Measurements from ENCODE around the gene PCNX1. TPM values are rescaled to one million over a fixed set of nuclear protein-coding genes. Genes with fewer than 3 reads are reported as not detected.
"Not testable (repeated sequence)": the region's sequence is repeated elsewhere in the genome, so short reads cannot be mapped to it uniquely, and the experiment has no call there.

PCNX1 gene
- total RNA-seq (127 TPM), polyA plus RNA-seq (16.0 TPM)

- no peaks in the 10 kb centered on the region for H3K4me1 ChIP-seq (ENCODE audit: insufficient read depth)
- no peaks in the 10 kb centered on the region for H3K36me3 ChIP-seq (ENCODE audit: insufficient read depth)
- DNase-seq (ENCODE audit: extremely low spot score): peak; percentile 69
- H3K4me3 ChIP-seq (ENCODE audit: low read depth, low read length): peak within 1 kb of the TSS; percentile 71
- H3K27ac ChIP-seq (ENCODE audit: low read depth): peak within 1 kb of the TSS; percentile 77
- WGBS: under 1% methylated on average over 98 of the region's 101 CpGs
Measured at GRCh38 chr14:70907176-70907995, at the start of gene PCNX1. Gene PCNX1 (plus strand): TSS chr14:70907459. CDS start chr14:70907851, 392 bp downstream.

- Histone ChIP-seq H3K4me1 (ENCODE audit: insufficient read depth) (no peaks in the 10 kb centered on the region), H3K36me3 (ENCODE audit: insufficient read depth) (no peaks in the 10 kb centered on the region), H3K27ac (ENCODE audit: low read depth) (no peak overlapping the region), H3K4me3 (ENCODE audit: low read depth, low read length) (no peak overlapping the region)
- no peak for DNase-seq (ENCODE audit: extremely low spot score)
- 91% methylated on average over 2 of the region's 2 CpGs for WGBS
Measured at GRCh38 chr14:70857496-70857890, 49.8 kb upstream of the PCNX1 start.

GRCh38 chr14:70858641-70859040, 48.6 kb upstream of the PCNX1 start:
- 85% methylated on average over 5 of the region's 5 CpGs for WGBS
- H3K4me3 ChIP-seq (ENCODE audit: low read depth, low read length): no peak overlapping the region
- no peaks in the 10 kb centered on the region for H3K36me3 ChIP-seq (ENCODE audit: insufficient read depth)
- H3K4me1 ChIP-seq (ENCODE audit: insufficient read depth): no peaks in the 10 kb centered on the region
- H3K27ac ChIP-seq (ENCODE audit: low read depth): no peak overlapping the region
- DNase-seq (ENCODE audit: extremely low spot score): no peak

- DNase-seq (ENCODE audit: extremely low spot score); H3K4me3 ChIP-seq (ENCODE audit: low read depth, low read length); H3K36me3 ChIP-seq (ENCODE audit: insufficient read depth); H3K4me1 ChIP-seq (ENCODE audit: insufficient read depth); H3K27ac ChIP-seq (ENCODE audit: low read depth): not testable (repeated sequence)
- 64% methylated on average over 1 of the region's 1 CpG for WGBS
Measured at GRCh38 chr14:70866992-70867391, 40.3 kb upstream of the PCNX1 start.

GRCh38 chr14:70871001-70871400, 36.3 kb upstream of the PCNX1 start:
- Histone ChIP-seq H3K4me3 (ENCODE audit: low read depth, low read length) (no peak overlapping the region), H3K4me1 (ENCODE audit: insufficient read depth) (no peaks in the 10 kb centered on the region), H3K36me3 (ENCODE audit: insufficient read depth) (no peaks in the 10 kb centered on the region), H3K27ac (ENCODE audit: low read depth) (no peak overlapping the region)
- DNase-seq (ENCODE audit: extremely low spot score): no peak
- 94% methylated on average over 1 of the region's 1 CpG for WGBS

GRCh38 chr14:70871863-70872677, 35.2 kb upstream of the PCNX1 start:
- Histone ChIP-seq H3K4me3 (ENCODE audit: low read depth, low read length) (no peak overlapping the region), H3K36me3 (ENCODE audit: insufficient read depth) (no peaks in the 10 kb centered on the region), H3K27ac (ENCODE audit: low read depth) (no peak overlapping the region), H3K4me1 (ENCODE audit: insufficient read depth) (no peaks in the 10 kb centered on the region)
- DNase-seq (ENCODE audit: extremely low spot score): no peak
- 78% methylated on average over 10 of the region's 10 CpGs for WGBS

GRCh38 chr14:70872678-70873020, 34.6 kb upstream of the PCNX1 start:
- Histone ChIP-seq H3K27ac (ENCODE audit: low read depth) (no peak overlapping the region), H3K4me1 (ENCODE audit: insufficient read depth) (no peaks in the 10 kb centered on the region), H3K4me3 (ENCODE audit: low read depth, low read length) (no peak overlapping the region), H3K36me3 (ENCODE audit: insufficient read depth) (no peaks in the 10 kb centered on the region)
- WGBS: 82% methylated on average over 1 of the region's 1 CpG
- DNase-seq (ENCODE audit: extremely low spot score): no peak

GRCh38 chr14:70873627-70874026, 33.6 kb upstream of the PCNX1 start:
- Histone ChIP-seq H3K27ac (ENCODE audit: low read depth) (no peak overlapping the region), H3K4me3 (ENCODE audit: low read depth, low read length) (no peak overlapping the region), H3K36me3 (ENCODE audit: insufficient read depth) (no peaks in the 10 kb centered on the region), H3K4me1 (ENCODE audit: insufficient read depth) (no peaks in the 10 kb centered on the region)
- WGBS: 68% methylated on average over 4 of the region's 4 CpGs
- DNase-seq (ENCODE audit: extremely low spot score): no peak

- not testable (repeated sequence) for H3K27ac ChIP-seq (ENCODE audit: low read depth); DNase-seq (ENCODE audit: extremely low spot score); H3K4me3 ChIP-seq (ENCODE audit: low read depth, low read length); H3K4me1 ChIP-seq (ENCODE audit: insufficient read depth); H3K36me3 ChIP-seq (ENCODE audit: insufficient read depth)
- WGBS: 59% methylated on average over 6 of the region's 6 CpGs
Measured at GRCh38 chr14:70875811-70876460, 31.3 kb upstream of the PCNX1 start.

GRCh38 chr14:70879448-70879847, 27.8 kb upstream of the PCNX1 start:
- no peaks in the 10 kb centered on the region for H3K36me3 ChIP-seq (ENCODE audit: insufficient read depth)
- H3K4me3 ChIP-seq (ENCODE audit: low read depth, low read length): no peak overlapping the region
- DNase-seq (ENCODE audit: extremely low spot score): no peak
- 26% methylated on average over 1 of the region's 1 CpG for WGBS
- H3K4me1 ChIP-seq (ENCODE audit: insufficient read depth): no peaks in the 10 kb centered on the region
- H3K27ac ChIP-seq (ENCODE audit: low read depth): no peak overlapping the region

GRCh38 chr14:70880888-70881287, 26.4 kb upstream of the PCNX1 start:
- WGBS: 85% methylated on average over 1 of the region's 1 CpG
- not testable (repeated sequence) for H3K27ac ChIP-seq (ENCODE audit: low read depth); H3K4me1 ChIP-seq (ENCODE audit: insufficient read depth); H3K4me3 ChIP-seq (ENCODE audit: low read depth, low read length); H3K36me3 ChIP-seq (ENCODE audit: insufficient read depth); DNase-seq (ENCODE audit: extremely low spot score)

GRCh38 chr14:70881549-70882177, 25.6 kb upstream of the PCNX1 start:
- no peak overlapping the region for H3K4me3 ChIP-seq (ENCODE audit: low read depth, low read length)
- 86% methylated on average over 7 of the region's 7 CpGs for WGBS

GRCh38 chr14:70882776-70883492, 24.3 kb upstream of the PCNX1 start:
- no peak for DNase-seq (ENCODE audit: extremely low spot score)
- H3K4me1 ChIP-seq (ENCODE audit: insufficient read depth): no peaks in the 10 kb centered on the region
- H3K4me3 ChIP-seq (ENCODE audit: low read depth, low read length): no peak overlapping the region
- no peak overlapping the region for H3K27ac ChIP-seq (ENCODE audit: low read depth)
- no peaks in the 10 kb centered on the region for H3K36me3 ChIP-seq (ENCODE audit: insufficient read depth)
- 63% methylated on average over 6 of the region's 6 CpGs for WGBS

More at GRCh38 chr14:70881549-70882177, 25.6 kb upstream of the PCNX1 start:
- Histone ChIP-seq H3K4me1 (ENCODE audit: insufficient read depth) (no peaks in the 10 kb centered on the region), H3K36me3 (ENCODE audit: insufficient read depth) (no peaks in the 10 kb centered on the region), H3K27ac (ENCODE audit: low read depth) (no peak overlapping the region)
- no peak for DNase-seq (ENCODE audit: extremely low spot score)

Measured in urinary bladder (tissue), 4 donors.